NCI-H1105 (cell line): Measurements from ENCODE around the gene HSD17B11.
A peak's percentile ranks its signal among the peaks of the same experiment; 100 is the strongest.
"Not testable (repeated sequence)": the region's sequence is repeated elsewhere in the genome, so short reads cannot be mapped to it uniquely, and the experiment has no call there.

Experiments
- DNase-seq: peaks from one replicate; lab custom pipeline; 2025; lab: John Stamatoyannopoulos, UW

HSD17B11 gene, protein sequence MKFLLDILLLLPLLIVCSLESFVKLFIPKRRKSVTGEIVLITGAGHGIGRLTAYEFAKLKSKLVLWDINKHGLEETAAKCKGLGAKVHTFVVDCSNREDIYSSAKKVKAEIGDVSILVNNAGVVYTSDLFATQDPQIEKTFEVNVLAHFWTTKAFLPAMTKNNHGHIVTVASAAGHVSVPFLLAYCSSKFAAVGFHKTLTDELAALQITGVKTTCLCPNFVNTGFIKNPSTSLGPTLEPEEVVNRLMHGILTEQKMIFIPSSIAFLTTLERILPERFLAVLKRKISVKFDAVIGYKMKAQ

DNA sequence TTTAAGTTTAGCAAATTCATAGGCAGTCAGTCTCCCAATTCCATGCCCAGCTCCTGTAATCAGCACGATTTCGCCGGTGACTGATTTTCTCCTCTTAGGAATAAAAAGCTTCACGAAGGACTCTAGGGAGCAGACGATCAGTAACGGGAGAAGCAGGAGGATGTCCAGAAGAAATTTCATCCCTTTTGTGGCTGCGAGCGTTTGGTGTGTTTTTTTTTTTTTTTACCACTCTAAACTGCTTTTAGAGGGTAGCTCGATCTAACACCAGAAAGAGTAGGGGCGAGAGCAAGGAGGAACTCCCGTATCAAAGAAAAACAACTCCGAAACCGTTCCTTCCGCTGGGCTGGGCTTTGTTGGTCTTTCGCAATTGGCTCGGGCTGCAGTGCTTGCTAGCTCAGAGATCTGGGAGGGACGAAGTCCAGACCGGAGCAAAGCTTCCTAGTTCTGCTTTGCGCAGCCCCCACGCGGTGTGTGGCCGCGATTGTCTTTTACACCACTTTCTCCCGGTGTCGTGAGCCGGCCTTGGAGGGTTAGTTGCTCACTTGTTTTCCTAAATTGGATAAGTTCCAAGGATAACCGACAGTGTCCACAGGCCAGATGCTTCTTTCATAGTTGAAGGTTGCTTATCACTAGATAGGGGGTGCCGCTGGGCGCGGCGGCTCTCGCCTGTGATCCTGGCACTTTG is at the start of gene HSD17B11:
HSD17B11 (minus strand) TSS at position 298 of the 685 bp plus-strand sequence; CDS start at position 180, 118 bp downstream.
- DNase-seq = peak; percentile 49

DNA sequence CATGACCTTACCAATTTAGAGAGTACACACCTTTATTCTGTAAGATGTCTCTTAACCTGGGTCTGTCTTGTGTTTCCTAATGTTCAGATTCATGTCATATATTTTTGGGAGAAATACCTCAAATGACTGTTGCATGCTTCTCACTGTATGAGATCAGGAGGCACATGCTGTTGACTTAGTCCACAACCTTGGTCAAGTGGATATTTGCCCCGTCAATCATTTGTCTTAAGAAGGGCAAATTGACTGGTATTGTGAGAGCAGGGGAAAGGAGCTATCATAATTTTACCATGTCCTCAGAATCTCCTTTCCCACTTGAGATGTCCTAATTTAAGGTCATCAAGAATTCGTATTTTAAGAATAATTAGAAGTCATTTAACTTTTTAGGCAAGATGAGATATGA is 42.4 kb upstream of the HSD17B11 start:
- no peak for DNase-seq

DNA sequence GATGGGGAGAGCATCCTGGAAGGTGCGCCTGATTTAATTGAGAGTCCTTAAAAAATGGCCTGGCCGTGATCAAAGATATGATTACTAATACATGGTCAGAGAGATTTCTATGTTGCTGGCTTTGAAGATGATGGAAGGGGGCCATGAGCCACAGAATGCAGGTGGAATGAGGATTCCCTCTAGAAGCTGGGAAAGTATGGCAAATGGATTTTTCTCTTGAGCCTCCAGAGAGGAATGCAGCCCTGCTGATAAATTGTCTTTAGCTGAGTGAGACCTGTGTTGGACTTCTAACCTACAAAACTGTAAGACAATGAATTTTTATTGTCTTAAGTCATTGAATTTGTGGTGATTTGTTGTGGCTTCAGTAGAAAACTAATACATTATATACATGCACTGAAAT is 39.0 kb upstream of the HSD17B11 start:
- DNase-seq = no peak

DNA sequence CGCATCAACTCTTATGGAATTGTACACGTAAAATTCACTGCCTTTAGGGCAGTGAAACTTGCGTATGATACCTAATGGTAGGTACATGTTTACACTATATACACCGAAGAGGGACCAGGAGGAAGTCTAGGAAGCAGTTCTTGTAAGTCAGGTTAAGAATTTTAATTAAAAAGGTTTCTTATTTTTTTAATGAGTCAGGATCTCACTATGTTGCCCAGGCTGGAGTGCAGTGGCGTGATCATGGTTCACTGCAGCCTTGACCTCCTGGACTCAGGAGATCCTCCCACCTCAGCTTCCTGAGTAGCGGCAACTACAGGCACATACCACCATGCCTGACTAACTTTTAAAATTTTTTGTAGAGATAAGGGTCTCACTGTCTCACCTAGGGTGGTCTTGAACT is 38.0 kb upstream of the HSD17B11 start:
- DNase-seq = no peak

DNA sequence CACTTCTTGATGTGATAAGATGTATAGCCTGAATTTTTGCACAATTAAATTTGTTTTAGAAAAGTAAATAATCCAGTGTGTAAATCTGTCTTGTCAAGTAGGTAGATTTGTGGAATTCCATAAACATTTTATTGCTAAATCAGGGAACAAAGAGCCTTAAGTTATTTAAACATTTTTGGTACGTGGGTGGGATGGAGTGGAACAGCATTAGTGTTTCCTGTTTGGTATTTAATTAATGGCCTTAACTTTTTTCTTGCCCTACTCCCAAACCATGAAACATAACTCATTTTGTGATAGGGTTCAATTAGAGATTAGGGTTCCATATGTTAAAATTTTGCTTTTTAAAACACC is 36.5 kb upstream of the HSD17B11 start:
- no peak for DNase-seq

DNA sequence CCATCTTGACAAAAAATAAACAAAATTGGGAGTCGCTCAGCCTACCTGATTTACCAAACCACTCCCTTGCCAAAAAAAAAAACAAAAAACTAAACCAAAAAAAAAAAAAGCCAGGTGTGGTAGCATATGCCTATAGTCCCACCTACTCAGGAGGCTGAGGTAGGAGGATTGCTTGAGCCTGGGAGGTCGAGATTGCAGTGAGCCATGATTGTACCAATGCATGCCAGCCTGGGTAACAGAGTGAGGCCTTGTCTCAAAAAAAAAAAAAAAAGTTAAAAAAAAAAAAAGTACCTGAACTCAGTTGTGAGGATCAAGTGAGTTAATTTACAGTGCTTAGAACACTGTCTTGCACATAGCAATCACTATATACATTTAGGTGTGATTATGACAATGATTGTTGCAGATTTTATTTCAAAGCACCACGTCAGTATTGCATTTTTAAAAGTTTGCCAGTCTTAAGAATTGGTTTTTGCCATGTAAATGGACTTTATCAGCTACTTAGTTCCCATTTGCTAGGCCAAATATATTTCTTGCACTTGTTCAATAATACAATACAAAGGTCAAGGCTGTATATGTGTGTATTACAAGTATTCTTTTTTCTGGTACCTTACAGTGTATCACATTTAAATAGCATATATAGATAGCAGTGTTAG is 36.0 kb upstream of the HSD17B11 start:
- DNase-seq = no peak

DNA sequence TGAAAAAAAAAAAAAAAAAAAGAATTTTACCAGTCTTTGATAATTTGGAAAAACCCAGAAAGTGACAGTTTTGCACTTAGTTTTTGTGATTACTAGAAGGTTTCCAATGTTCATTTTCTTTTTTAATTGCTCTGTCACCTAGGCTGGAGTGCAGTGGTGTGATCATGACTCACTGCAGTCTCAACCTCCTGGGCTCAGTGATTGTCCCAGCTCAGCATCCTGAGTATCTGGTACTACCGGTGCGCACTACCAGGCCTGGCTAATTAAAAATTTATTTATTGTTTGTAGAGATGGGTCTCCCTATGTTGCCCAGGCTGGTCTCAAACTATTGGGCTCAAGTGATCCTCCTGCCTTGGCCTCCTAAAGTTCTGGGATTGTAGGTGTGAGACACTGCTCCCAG is 34.7 kb upstream of the HSD17B11 start:
- DNase-seq = no peak

DNA sequence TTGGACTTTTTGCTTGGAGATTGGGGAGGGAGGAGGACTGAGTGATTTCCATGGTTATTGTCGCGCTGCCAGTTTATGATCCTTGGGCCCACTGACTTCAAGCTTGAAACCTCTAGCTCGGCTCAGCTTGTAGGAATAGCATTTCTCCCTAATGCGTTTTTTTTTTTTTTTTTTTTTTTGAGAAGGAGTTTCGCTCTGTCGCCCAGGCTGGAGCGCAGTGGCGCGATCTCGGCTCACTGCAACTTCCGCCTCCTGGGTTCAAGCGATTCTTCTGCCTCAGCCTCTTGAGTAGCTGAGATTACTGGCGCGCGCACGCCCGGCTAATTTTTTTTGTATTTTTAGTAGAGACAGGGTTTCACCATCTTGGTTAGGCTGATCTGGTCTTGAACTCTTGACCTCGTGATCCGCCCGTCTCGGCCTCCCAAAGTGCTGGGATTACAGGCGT is 33.1 kb upstream of the HSD17B11 start:
- not testable (repeated sequence) for DNase-seq

DNA sequence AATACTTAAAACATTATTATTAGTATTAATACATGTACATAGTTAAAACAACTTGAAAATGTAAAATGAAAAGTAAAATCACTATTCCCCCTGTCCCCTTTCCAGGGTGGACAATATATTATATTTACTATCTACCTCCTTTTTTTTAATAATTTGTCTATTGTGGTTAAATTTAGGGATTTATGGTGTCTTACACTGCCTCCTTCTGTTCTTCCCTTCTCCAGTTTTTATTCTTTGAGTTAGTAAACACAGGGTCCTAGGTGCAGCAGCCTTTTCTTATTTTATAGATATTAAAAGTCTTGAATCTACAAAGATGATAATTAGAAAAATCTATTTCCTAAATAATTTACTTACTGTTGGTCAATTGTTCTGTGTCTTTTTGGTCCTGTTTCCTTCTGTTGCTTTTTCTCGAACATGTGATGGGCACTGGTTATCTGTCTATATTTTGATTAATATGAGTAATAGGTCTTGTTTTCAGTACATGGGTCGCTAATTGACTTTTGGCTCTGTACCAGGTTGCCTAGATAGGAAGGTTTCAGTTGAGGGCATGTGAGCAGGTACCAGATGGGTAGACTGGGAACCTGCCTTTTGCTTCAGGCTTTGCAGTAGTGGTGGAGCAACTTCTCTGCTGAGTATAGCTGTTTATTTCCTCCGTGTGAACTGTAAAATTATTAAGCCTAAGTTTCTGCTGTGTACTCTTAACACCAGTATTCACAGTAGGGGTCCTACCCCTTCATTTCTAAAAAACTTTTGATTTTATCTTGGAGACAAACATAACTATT is 32.5 kb upstream of the HSD17B11 start:
- DNase-seq = peak; percentile 53

DNA sequence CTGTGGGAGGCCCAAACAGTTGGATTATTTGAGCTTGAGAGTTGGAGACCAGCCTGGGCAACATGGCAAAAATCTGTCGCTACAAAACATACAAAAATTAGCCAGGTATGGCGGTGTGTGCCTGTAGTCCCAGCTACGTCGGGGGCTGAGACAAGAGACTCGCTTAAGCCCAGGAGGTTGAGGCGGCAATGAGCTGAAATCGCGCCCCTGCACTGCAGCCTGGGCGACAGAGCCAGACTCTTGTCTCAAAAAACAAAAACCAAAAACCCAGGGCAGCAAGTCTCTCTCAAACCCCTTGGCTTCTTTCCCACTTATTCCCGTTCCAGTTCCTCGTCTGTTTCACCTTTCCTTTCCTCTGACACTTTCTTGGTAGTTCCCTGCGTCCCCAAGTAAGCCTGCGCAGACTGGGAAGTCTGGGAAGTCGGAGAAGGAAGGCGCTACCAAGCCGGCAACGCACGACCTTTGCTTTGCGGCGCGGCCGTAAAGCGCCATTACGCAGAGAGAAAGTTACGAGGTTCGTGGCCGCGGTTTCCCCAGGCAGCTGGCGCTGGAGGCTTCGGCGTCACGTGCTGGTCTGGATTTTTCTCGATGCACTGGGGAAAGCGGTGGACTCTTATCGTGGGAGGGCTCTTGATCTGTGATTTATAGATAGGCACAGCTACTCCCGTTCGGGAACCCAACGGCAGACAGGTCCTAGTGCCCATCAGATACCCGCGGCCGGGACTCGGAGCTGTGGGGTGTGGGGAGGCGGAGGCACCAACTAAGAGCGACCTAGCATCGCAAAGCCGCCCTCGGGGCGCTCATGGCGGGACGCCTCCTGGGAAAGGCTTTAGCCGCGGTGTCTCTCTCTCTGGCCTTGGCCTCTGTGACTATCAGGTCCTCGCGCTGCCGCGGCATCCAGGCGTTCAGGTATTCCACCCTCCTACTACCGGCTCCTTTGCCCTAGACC is 31.4 kb upstream of the HSD17B11 start, which contains the start of gene NUDT9:
NUDT9 (plus strand) TSS at position 470 of the 949 bp plus-strand sequence; CDS start at position 803, 333 bp downstream.
- DNase-seq = peak; percentile 77

DNA sequence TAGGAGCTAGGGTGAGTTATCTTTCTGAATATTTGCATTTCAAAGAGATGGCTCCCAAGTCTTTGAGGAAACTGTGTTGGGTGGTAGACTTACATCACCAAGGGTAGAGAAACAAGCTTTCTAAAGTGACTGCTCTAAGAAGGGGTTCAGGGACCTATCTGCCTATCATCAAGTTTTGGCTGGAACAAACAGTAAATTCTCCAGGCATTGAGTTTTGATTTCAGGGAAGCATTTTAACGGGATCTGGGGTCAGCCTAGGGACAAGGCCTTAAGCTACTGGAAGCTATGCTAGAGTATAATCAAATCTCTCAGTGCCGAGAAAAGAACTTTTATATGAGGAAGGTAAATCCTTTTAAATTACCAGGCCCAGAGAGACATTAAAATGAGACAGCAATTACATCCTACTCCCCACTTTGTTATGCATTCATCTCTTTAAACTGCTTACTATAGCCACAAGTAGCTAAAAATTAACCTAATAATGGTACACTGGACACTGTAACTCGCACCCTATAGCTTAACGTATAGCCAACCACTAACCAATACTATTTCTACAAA is 29.4 kb upstream of the HSD17B11 start:
- no peak for DNase-seq

DNA sequence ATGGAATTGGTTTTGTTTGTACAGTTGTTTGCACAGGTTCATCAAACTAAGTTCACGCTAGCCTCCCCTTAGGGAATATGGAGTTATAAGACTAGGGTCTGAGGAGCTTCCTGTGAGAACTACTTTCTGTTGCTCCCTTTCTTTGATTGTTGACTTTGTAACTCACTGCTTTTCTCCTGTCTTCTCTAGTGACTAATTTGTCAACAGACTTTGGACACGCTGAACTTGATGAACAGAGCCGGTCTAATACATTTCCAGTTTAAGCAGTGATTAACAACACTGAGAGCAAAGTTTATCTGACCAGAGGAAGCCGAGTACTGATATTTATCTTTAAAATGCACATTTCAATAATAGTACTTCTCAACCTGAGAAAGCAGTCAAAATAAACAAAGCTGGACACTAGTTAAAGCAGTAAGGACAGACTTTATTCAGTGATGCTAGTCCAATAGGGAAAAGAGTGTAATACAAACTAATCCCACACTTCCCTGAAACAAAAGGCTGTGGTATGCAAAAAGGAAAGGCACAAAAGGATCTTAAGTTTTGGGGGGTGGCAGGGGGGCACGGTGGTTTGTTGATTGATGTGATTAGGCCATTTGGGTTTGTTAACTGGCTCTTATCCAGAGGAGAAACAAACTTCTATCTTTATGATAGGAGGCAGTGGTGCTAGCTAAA is 28.7 kb upstream of the HSD17B11 start:
- DNase-seq = no peak

DNA sequence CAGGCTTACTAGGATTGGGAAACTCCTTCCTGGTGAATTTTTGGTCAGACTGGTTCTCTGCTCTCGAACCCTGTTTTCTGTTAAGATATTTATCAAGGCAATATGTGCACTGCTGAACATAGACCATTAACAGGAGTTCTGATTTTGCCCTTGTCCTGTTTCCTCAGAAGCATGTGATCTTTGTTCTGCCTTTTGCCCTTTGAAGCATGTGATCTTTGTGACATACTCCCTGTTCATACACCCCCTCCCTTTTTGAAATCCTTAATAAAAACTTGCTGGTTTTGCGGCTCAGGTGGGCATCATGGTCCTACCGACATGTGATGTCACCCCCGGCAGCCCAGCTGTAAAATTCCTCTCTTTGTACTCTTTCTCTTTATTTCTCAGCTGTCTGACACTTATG is 27.4 kb upstream of the HSD17B11 start:
- not testable (repeated sequence) for DNase-seq

DNA sequence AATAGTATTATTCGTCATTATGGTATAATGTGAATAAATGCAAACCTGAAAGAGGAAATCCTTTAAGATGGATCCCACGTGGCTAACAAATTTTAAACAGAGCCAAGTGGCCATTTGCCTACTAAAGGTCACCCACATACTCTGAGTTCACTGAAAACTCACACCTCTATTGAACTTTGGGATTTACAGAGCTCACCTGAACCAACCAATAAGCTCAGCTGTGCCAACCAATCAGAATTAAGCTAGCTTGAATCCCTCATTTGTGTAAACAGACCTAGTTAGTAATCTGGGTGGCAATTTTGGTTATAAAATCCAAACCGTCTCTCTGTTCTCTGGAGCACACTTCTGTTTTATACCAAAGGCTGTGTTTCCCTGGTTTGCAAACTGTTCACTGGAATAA is 26.0 kb upstream of the HSD17B11 start:
- DNase-seq = no peak

DNA sequence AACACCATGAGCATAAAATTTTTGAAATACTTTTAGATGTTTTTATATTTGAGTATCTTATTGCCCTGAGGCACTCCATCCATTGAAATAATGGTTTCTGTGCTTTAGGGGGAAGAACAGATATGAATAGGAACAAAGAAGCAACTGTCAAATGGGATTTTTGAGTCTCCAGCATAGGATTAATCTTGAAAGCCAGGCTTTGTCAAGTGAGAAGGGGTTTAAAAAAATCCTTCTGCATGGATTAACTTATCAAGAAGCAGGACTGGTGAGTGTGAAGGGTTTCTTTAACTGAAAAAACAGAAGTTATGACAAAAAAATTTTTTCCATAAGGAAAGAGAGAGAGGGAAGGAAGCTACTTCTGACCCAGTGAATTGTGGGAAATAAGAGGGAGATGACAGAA is 23.8 kb upstream of the HSD17B11 start:
- no peak for DNase-seq

DNA sequence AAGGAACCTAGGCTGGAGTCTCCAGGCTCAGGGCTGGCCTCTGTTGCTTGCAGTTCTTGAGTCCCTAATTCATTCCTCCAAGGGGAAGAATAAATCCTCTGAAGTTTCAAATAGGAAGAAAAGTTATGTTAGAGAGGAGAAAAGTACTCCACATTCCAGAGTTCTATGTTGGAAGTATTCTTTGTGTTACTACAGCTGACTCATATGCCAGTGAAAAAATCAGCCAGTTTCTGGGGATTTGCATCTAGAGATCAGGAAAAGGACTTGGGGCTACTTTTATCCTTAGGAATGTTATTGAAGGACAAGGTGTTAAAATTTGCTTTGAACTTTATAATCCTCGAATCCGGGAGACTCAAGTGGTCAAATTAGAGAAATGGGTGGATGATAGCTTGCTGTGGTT is 19.7 kb upstream of the HSD17B11 start:
- no peak for DNase-seq

DNA sequence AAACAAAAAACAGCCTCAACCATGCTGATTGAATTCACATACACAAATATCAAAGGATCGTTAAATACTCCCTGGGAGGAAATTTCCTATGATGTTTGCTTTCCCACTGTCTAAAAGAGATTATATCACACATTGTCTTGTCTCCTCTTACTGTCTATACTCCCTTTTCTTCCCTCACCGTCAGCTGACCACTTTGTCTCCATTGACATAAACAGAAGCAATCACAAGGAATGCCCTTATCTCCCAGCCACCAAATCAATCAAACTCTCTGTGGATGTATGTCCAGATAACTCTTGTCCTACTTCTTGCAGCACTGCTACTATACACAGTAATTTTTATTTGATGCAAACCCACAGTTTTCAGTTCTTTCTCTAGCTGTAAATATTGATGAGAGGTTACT is 19.2 kb upstream of the HSD17B11 start:
- no peak for DNase-seq

DNA sequence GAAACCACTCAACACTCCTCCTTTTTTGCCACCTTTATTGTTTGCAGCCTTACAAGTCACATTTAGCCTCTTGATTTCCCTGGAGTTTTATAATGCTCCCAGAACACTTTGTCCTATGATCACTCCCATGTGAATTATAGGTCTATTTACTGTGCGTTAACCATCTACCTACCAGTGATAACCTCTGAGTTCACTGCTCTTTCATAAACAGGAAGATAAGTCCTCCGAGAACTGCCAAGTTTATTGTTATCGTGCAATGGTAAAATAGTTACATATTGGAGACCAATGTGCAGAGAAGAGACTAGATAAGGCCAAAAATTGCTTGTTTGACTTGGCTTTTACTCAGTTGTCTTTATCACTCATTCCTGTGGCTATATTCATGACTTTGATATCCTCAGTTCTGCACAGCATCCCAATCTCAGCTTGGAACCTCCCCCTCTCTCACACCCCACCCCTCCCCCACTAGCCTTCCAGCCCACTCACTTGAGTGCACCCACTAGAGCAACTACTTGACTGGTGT is 18.5 kb upstream of the HSD17B11 start:
- DNase-seq = no peak

DNA sequence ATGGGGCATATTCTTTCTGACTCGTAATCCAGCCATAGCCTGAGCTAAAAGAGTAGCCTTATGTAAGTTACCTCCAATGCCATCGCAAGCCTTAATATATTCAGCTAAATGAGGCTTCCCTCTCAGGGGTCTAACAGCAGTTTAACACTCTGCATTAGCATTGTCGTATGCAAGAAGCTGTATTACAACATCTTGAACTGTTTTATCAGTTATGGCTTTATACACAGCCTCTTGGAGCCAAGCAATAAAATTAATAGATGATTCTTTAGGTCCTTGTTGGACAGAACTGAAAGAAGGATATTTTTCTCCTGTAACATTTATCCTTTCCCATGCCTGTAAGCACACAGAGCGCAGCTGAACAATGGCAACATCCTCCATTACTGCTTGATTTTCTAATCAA is 15.9 kb upstream of the HSD17B11 start:
- DNase-seq = not testable (repeated sequence)

DNA sequence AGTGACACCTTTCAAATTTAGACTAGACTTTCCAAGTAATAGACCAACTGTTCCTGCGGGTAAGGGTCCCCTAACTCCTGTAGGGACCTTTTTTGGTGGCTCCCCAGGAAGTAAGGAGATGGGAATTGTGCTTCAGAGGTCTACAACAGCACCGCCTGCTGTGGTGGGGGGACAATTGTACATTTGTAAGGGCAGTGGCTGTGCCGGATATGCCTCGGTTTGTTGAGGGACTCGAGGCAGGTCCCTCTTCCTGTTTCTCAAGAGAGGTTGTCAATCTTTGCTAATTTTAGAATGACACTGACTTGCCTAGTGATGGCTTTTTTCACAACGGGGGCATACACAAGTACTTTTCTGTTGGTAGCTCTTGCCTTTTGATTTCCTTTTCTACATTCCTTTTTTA is 15.5 kb upstream of the HSD17B11 start:
- DNase-seq = no peak
